ENCODE measurements around the gene ARHGAP44.

Gene ARHGAP44, protein sequence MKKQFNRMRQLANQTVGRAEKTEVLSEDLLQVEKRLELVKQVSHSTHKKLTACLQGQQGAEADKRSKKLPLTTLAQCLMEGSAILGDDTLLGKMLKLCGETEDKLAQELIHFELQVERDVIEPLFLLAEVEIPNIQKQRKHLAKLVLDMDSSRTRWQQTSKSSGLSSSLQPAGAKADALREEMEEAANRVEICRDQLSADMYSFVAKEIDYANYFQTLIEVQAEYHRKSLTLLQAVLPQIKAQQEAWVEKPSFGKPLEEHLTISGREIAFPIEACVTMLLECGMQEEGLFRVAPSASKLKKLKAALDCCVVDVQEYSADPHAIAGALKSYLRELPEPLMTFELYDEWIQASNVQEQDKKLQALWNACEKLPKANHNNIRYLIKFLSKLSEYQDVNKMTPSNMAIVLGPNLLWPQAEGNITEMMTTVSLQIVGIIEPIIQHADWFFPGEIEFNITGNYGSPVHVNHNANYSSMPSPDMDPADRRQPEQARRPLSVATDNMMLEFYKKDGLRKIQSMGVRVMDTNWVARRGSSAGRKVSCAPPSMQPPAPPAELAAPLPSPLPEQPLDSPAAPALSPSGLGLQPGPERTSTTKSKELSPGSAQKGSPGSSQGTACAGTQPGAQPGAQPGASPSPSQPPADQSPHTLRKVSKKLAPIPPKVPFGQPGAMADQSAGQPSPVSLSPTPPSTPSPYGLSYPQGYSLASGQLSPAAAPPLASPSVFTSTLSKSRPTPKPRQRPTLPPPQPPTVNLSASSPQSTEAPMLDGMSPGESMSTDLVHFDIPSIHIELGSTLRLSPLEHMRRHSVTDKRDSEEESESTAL

DNA sequence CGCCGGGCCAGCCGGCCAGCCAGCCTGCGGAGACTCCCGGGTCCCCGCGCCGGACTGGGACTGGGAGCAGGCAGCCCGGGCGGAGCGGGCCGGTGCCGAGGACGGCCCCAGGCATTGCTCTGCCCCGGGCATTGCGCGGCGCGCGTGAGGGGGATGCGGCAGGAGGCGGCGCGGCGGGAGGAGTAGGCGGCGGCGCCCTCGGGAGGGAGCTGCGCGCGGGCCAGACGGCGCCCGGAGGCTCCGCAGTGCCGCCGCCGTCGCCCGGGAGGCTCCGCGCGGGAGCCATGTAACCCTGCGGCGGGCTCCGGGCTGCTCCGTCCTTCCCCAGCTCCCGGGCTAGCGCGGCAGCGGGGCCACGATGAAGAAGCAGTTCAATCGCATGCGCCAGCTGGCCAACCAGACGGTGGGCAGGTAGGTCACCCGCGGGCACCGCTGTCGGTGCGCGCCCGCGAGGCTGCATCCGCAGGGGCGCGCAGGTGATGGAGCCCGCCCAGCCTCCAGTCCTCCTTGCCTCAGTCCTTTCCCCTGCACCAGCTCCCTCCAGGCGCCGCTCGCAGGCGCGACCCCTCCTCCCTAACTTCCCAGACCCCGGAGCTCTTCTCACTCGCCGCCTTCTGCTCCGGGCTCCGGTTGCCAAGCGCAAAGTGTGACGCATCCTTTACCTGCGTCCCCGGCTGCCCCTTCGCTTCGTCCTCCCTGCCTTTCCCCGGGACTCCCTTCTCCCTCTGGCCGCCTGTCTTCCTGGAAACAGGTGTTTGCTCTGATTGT lies at the start of gene ARHGAP44:
TSS of gene ARHGAP44 (plus strand) at position 18 of the 768 bp plus-strand sequence. CDS start at position 359, 341 bp downstream.
- DNase-seq, result peak; percentile 24

DNA sequence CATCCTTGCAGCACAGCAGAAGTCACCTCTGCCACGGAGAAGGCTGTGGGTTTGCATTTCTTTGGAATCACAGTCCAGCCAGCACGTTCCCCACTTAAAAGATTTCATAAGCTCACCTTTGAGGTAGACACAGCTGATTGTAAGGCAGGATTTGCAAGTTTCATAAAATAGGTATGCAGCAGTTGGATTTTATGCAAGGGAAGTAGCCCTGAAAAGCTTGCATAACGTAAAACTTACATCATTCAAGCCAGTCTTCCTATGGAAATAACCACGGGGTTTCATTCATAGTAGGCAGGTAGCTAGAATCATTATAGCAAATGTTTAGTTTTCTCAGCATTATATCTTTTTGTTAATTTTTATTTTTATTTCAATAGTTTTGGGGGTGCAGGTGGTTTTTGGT lies 49.8 kb upstream of the ARHGAP44 start:
- no peak for DNase-seq

DNA sequence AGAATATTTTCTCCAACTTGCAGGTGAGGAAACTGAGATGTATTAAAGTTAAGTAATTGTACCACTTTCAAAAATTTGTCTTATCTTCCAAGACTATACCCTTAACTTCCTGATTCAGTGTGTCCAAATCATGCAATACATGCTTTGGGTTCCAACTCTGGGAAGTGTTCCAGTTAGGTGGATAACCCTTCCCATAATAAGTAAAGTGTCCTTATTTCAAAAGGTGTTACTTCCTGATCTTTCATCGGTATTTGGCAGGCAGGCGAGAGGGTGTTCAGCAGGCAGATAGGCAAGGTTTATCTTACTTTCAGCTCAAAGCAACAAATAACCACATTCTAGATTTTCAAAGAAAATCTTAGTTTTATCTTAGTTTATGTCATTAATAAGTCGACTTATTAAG lies 46.3 kb upstream of the ARHGAP44 start:
- DNase-seq, result no peak

DNA sequence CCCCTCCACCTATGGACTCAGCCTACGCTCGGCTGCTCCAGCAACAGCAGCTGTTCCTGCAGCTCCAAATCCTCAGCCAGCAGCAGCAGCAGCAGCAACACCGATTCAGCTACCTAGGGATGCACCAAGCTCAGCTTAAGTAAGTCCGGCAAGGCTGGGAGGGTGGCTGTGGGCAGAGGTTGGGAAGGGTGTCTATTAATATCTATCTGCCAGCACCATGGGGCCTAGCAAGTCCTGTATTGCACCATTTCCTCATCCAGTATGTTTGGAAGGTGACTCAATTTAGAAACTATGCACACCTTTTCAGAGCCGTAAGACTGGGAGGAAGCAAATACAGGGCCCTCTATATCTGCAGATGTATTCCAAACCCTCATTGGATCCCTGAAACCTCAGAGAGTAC lies 45.0 kb upstream of the ARHGAP44 start:
- no peak for DNase-seq

DNA sequence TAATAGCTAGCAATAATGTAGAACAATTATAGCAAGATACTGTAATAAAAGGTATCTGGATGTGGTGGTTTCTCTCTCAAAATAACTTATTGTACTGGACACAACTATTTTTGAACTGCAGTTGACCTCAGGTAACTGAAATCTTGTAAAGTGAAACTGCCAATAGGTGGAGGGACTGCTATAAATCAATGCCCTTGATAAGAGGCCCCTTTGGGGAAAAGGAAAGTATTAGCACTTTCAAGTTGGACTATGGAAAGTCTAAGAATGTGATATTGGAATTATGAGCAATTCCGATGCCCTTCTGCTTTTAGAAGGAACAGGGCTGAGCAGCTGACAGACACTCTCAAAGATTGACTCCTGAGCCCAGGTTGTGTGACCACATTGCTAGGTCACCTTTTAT lies 44.5 kb upstream of the ARHGAP44 start:
- no peak for DNase-seq

DNA sequence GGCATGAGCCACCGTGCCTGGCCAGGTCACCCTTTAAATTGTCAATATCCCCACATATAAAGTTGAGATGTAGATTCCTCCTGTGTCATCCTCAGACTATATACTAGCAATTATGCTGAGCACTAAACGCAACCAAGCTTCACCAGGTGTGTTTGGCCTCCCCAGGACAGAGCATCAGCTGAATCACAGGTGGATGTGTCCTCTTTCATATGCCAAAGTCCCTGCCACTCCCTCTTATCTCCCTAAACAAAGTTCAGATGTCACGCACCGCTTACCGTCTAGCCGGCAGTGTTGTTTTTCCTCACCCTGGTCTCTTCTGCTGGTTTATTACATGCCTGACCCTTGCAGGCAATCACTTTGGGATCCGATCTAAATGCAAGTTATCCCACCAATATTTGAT lies 43.8 kb upstream of the ARHGAP44 start:
- DNase-seq, result no peak

DNA sequence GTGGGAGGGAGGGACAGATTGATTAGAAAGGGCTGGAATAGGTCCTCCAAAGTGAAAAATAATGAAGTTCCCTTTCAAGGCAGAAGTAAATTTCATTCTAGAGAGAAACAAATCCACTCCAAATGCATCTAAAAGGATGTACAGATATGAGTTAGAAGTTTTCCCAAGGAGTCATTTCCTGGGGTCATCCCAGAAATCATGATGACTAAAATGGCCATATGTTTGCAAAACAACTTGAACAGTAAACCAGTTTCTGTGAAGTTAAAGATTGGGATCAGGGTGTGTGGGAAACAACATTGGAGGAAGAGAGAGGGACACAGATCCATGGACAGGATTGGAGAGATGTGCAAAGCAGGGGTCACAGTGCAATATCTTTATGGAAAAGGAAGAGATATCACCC lies 32.5 kb upstream of the ARHGAP44 start:
- DNase-seq, result no peak

DNA sequence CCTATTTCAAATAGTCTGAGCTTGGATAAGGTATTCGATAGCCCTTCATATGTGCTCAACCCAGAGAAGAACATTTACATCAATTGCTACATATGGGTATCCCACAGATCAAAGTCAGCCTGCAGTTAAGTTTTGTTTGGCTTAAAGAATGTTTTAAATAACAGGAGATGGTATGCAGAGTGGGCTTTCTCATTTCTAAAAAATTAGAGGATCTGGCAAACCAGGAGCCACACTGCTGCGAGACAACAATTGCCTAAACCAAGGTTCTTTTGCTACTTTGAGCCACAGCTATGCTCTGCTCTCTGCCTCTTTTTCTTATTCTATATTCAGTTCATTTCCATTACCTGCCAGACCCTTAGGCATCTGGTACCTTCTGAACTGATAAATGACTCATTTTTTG lies 30.2 kb upstream of the ARHGAP44 start:
- no peak for DNase-seq

DNA sequence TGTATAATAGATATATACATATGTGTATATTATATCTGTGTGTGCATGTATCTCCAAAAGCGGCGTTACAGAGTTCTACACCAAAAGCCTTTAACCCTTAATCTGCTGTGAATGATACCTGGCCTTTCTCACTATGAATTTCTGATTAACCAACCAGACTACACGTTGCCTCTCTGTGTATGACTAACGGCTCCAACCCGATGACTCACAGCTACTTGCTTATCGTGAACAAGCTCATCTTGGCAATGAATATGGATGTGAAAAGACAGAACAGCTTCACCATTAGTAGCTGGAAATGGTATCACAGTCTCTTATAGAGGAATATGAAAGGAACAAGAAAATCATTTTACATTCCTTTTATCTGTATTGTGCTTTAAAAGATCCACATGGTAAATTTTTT lies 23.8 kb upstream of the ARHGAP44 start:
- DNase-seq, result no peak

DNA sequence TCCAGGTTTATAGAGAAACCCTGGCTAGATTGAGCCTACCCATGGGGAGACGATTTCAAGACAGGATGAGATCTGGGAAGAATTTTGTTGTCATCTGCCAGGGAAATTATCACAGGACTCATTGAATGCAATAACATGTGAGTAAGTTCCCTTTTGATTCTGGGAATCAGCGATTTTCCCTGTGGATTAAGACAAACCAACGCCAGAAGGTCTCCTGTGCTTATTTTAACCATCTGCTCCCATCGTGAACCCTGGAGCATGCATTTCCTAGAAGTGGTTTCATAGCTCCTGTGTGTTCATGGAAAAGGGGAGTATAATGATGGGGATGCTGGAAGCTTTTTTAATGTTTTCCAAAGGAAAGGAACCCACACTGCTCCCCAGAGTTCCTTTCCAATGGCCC lies 21.0 kb upstream of the ARHGAP44 start:
- no peak for DNase-seq

DNA sequence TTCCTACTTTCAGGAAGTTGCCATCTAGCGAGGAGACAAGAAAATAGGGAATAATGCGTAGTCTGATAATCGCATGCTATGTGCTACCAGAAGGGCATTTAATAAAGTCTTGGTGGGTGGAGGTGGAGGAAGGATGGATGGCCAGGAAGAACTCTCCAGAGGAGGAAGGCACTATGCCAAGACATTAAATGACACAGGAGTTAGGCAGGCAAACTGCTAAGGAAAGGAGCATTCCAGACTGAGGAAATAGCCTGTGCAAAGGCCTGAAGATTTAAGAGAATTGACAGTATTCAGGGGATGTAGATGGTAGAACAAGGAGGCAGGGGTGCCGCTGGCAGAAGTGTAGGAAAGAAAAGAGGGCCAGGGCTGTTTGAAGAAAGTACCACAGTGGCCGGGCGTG lies 19.3 kb upstream of the ARHGAP44 start:
- DNase-seq, result no peak

DNA sequence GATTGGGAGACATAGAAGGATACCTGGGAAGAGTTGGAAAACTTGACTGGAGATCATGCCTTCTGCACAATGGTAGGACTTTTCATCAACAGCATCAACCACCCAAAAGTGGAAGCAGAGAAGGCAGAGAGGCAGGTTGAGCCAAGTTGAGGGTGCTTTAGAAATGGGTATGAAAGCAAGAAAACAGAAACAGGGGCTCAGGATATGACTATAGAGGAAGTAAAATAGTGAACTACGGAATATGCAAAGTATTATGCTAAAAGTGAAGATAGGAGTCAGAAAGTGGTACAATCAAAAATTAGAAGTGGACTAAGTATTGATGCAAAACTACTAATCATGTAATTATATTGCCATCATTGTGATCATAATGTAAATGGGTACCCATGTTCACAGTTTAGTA lies 16.1 kb upstream of the ARHGAP44 start:
- DNase-seq, result no peak

DNA sequence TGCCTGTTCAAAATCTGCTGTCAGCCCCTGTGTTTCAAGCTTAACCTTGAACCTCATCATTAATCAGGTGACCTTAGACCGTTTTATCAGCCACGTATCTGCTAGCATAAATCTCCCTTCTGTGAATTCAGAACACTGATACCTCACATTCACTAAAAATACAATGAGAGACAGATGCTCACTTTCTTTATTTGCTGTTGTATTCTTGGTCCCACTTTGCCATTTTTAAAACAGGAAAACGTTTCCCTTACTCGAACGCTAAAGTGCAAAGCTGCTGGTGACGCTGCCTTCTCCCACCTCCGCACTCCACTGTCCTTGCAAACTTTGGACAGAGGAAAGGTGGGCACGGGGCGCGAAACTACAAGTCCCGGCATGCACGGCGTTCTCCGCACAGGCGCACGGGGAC lies 220 bp upstream of the ARHGAP44 start:
- DNase-seq, result no peak

DNA sequence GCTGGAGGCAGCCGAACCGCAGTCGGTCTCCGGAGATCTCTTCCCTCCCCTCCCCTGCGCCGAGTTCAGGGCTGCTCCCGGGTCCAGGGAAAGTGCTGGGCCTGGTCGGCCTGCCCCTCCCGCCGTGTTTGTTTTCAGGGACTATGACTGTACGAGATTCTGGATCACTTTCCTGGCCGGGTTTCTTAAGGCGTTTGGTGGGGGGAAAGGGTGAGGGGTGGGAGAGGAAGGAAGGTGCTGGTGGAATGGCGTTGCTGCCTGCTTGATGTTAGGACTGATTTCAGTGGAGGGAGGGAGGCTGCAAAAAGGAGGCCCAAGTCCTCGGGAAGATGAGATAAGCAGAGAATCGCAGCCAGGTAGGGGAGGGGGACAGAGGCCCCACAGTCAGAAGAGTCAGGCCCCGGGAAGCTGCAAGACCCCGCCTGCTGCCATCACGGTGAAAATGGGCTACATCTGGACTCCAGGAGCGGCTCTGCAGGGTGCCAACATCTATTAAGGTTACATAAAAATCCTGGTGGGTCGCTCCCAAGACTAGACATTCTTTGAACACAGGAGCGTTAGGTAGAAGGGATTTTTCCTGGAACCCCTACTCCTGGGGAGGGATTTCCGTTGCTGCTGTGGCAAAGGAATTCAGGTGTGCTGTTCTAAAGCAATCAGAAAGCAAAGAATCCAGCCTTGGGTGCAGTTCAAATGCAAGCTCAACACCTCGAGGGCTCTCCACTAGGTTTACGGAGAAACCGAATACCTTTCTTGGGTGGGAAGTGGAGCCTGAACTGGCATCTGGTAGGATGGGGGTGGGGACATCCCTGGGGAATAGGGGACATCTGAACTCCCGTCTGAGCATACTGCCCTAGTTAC lies 1.2 kb downstream of the ARHGAP44 start:
- DNase-seq, result no peak

DNA sequence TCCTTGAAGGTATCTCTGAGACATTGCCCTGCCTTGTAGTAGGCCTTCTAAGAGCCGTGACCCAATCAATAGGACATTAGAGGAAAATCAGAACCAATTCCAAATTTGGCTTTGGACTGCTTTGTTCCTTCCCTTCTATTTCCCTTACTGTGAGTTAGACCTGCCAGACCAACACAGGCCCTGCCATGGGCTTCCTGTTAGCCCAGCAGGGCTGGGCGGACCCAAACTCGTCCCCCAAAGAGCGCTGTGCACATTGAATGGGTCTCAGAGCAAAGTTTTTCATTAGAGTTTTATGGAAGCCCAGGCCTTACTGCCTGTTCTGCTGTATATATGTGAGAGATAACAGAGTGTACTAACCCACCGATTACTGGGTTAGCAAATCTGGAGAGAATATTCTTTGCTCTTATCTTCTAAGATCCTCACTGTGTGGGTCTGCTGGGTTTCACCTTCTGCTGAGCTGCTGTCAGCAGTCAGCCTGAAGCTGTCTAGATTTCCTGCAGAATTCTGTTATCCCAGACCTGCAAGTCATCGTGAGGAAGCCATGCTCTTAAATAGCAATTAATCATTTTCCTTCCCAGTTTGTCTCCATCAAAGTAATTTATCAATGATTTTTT lies 5.7 kb downstream of the ARHGAP44 start:
- DNase-seq, result no peak

DNA sequence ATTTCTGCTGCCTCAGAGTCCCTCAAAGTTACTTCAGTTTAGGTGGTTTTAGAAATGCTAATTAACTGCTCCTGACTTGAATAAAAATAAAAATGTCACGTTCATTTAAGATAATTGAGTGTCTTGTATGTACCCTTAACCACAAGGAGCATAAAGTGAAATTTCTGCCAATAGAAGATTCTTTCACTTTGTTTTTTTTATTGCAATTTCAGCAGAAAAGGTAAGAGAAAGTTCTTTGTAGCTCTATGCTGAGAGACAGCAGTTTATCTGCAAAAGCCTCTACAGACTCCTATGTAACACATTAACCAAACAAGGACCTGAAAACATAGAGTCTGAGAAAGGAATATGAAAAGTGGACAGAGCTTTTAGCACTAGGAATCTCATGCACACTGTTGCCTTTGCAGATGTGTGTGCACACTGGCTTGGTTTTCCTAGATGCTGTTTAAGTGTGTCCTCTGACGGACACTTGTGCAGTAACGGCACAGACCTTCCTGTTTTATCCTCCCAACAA lies 11.6 kb downstream of the ARHGAP44 start:
- DNase-seq, result no peak

DNA sequence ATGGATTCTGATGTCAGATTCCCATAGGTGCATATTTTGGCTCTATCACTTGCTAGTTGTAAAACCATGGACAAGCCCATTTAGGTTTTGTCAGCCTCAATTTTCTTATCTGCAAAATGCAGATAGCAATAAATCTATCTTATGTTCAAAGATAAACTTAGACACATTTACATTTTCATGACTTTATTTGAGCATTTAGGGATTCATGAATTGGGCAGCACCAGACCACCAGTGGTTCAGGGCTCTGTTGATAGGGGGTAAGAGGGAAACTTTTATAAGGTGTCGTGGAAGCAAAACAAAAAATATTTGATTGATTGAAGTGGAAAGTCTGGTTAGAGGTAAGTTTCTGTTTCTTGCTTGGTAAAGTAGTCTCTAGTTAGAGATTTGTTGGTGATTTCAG lies 17.3 kb downstream of the ARHGAP44 start:
- DNase-seq, result no peak

DNA sequence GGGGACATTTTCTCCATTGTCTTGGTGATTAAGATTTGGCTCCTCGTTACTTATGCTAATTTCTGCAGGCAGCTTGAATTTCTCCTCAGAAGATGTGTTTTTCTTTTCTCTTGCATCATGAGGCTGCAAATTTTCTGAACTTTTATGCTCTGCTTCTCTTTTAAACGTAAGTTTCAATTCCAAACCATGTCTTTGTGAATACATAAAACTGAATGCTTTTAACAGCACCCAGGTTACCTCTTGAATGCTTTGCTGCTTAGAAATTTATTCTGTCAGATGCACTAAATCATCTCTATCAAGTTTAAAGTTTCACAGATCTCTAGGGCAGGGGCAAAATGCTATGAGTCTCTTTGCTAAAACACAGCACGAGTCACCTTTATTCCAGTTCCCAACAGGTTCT lies 19.4 kb downstream of the ARHGAP44 start:
- DNase-seq, result no peak

DNA sequence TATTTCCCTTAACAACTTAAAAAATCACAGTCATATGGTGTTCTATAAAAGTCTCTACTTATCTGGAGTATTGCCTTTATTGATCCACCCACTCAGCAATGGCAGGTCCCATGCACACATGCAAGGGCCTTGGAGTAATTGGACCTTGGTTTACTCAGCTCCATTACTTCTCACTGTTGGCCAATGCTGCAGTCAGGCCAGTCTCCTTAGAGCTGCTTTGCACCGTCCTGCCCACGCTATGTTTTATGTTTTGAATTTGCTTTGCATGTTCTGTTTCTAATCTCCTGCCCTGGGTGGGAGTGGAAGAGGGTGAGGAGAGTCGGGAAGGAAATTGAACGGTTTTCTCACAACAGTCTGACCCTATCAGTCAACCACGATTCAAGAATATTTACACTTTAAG lies 23.6 kb downstream of the ARHGAP44 start:
- DNase-seq, result no peak

DNA sequence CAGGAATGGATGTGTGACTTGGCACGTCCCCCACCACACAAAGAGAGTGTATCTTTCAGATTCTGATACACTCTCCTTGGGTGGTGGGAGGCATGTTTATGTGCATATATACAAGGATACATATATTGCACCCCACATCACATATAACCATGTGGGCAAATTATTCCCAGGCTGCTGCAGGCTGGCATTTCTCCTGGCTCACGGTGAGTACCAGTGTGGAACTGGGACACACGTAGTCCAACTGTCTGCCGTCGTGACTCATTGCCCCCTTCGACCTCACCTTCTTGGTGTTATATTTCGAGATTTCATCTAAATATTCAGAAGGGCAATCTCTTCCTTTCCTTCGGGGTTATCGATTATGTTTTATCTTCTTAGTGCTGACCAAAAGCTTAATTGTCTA lies 24.4 kb downstream of the ARHGAP44 start:
- no peak for DNase-seq

DNA sequence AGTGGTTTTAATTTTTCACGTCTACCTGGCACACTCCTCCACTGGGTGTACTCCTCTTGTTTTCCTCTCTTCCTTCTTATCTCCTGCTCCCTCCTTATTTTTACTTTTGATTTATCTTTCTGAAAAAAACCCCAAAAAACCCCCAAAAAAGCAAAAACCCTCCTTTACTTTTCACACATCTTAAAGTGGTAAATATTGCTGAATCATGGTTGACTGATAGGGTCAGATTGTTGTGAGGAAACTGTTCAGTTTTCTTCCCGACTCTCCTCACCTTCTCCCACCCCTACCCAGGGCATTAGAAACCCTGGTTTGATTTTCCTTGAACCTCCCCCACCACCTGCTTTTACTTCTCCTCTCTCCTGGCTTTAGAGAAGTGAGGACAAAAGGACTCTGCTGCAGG lies 25.4 kb downstream of the ARHGAP44 start:
- no peak for DNase-seq

DNA sequence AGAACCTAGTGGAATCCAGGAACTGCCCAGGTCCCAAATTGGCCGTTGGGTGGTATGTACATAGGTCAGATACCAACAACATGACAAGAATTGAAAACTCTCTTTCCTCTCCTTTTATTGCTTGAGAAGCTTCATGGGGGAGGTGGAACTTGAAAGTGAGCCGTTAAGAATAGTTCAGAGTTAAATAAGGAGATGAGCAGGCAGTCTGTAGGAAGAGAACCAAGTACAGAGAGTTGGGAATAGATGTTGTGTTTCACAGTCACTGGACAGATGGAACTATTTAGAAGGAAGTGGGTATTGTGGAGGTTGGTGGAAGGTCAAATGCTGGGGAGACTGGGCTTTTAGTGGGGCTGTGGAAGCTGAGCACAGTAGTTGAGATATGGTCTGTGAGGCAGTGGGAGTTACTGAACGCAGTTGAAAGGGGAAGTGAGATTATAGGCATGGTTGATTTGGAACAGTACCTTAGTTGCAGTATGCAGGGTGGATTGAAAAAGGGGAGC lies 26.4 kb downstream of the ARHGAP44 start:
- DNase-seq, result no peak

Measured in GOT3 (cell line).